NT2/D1 (cell line): ENCODE results near the gene FSHB.

ENCODE experiments used
- YY1 ChIP-seq: IDR thresholded peaks from 2 replicates; pipeline ENCODE4 v1.6.1; 2011; ENCODE audit not compliant: insufficient read length, insufficient read depth
- ZNF274 ChIP-seq: IDR thresholded peaks from 2 replicates; pipeline ENCODE4 v1.6.1; 2011; ENCODE audit warnings: mild to moderate bottlenecking, low read depth, low read length

DNA sequence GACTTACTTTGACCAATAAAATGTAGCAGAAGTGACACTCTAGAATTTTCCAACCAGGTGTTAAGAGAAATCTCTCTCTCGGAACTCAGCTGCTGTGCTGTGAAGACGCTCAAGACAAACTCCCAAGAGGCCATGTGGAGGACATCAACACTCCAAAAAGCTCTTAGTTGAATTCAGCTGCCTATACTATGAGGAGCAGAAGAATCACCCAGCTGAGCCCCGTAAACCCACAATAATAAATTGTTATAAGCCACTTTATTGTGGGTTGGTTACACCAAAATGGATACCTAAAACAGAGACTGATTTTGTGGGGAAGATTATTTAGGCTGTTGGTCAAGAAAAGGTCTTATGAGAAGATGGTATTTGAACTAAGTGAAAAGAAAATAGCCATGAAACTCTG, 44.1 kb upstream of the FSHB start:
- TF ChIP-seq YY1 (no peak), ZNF274 (no peak)
